HEK293 (cell line): ENCODE data around the gene GDF2.

Experiments
- MYNN ChIP-seq: fragments of 450-650 bp; formaldehyde crosslinking; IDR thresholded peaks from 2 replicates; pipeline ENCODE4 v1.5.1; 2016; ENCODE audit warnings: missing biosample characterization, missing genetic modification characterization, borderline replicate concordance
- SETDB1 ChIP-seq: IDR thresholded peaks from one replicate; pipeline ENCODE4 v1.6.1; 2017; ENCODE audit warnings: mild to moderate bottlenecking, low read length, moderate library complexity, mixed read lengths; ENCODE audit not compliant: insufficient read length
- ZBTB1 ChIP-seq: fragments of 450-650 bp; formaldehyde crosslinking; IDR thresholded peaks from 2 replicates; pipeline ENCODE4 v1.5.1; 2016; ENCODE audit warnings: missing biosample characterization, missing genetic modification characterization
- ZBTB17 ChIP-seq: fragments of 450-650 bp; formaldehyde crosslinking; IDR thresholded peaks from 2 replicates; pipeline ENCODE4 v1.5.1; 2016; ENCODE audit warnings: missing biosample characterization, missing genetic modification characterization
- ZNF10 ChIP-seq: fragments of 450-650 bp; formaldehyde crosslinking; IDR thresholded peaks from 2 replicates; pipeline ENCODE4 v1.5.1; 2017; ENCODE audit warnings: missing biosample characterization, missing genetic modification characterization
- ZNF274 ChIP-seq, 2 experiments: fragments of 200-500 bp in 1 of 2; fragments of 450-650 bp in 1 of 2; sonication (Bioruptor generic) in 1 of 2; formaldehyde crosslinking in 1 of 2; IDR thresholded peaks; 2 replicates each; pipeline versions ENCODE4 v1.5.1 to v1.6.1; 2014 to 2016; ENCODE audit warnings: borderline replicate concordance in 1 of 2, inconsistent platforms in 1 of 2, low read length in 1 of 2, missing biosample characterization in 1 of 2, missing genetic modification characterization in 1 of 2
- ZNF350 ChIP-seq: fragments of 450-650 bp; formaldehyde crosslinking; IDR thresholded peaks from 2 replicates; pipeline ENCODE4 v1.5.0; 2017; ENCODE audit warnings: missing biosample characterization, mild to moderate bottlenecking, missing genetic modification characterization
- ZNF501 ChIP-seq: fragments of 450-650 bp; formaldehyde crosslinking; IDR thresholded peaks from 2 replicates; pipeline ENCODE4 v1.5.1; 2016; ENCODE audit warnings: missing biosample characterization, missing genetic modification characterization
- ZNF585B ChIP-seq: fragments of 450-650 bp; formaldehyde crosslinking; IDR thresholded peaks from 2 replicates; pipeline ENCODE4 v1.5.1; 2016; ENCODE audit warnings: missing biosample characterization, missing genetic modification characterization
- ZNF792 ChIP-seq: fragments of 450-650 bp; formaldehyde crosslinking; IDR thresholded peaks from 2 replicates; pipeline ENCODE4 v1.5.1; 2016; ENCODE audit warnings: missing biosample characterization, missing genetic modification characterization
- TF ChIP-seq, protein P1 (sequence below): fragments of 450-650 bp; formaldehyde crosslinking; IDR thresholded peaks from 2 replicates; pipeline ENCODE4 v1.5.1; 2016; ENCODE audit warnings: missing biosample characterization, missing genetic modification characterization
- TF ChIP-seq, protein P2 (sequence below): fragments of 450-650 bp; formaldehyde crosslinking; IDR thresholded peaks from 2 replicates; pipeline ENCODE4 v1.5.0; 2017; ENCODE audit warnings: missing biosample characterization, missing genetic modification characterization, borderline replicate concordance

DNA sequence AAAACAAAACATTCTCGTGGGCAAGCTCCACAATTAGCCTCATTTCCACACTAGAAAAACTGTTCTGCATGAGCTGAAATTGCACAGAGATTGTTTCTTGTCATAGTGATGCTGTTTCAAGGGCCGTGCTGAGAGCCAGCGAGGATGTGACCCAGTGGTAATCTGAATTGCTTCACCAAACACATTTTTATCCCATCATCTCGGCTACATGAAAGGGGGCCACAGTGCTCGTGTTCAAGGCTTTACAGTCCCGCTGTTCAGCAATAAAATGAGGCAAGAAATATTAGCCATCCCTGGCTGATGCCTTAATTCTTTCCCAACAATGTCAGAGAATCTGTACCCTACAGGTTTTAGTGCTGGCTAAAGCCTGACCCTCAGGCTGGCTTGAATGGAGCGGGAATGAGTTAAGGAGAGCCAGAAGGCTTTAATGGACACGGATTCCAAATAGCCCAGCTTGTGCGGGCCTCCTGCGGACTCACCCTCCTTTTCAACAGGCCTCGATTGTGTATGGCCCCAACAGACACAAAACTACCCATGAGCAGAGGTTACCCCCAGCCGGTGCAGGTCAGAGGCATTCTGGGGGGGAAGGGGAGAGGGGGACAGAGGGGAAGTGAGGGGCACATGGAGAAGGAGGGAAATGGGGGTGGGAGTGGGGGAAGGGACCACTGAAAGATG is 24.3 kb upstream of the GDF2 start:
- TF ChIP-seq SETDB1 (no peak), ZNF350 (tag by site-specific recombination) (no peak), ZNF585B (no peak), ZBTB17 (tag by site-specific recombination) (no peak), ZNF10 (no peak), ZBTB1 (tag by site-specific recombination) (no peak), ZNF274 (IDR thresholded peaks at IDR 0.05; ENCODE audit: low read length) (no peak), ZNF274 (tag by site-specific recombination; IDR thresholded peaks at IDR 0.05; ENCODE audit: borderline replicate concordance) (no peak), ZNF501 (tag by site-specific recombination) (no peak), ZNF792 (tag by site-specific recombination) (no peak), MYNN (tag by site-specific recombination) (no peak)
- TF ChIP-seq, protein P1, sequence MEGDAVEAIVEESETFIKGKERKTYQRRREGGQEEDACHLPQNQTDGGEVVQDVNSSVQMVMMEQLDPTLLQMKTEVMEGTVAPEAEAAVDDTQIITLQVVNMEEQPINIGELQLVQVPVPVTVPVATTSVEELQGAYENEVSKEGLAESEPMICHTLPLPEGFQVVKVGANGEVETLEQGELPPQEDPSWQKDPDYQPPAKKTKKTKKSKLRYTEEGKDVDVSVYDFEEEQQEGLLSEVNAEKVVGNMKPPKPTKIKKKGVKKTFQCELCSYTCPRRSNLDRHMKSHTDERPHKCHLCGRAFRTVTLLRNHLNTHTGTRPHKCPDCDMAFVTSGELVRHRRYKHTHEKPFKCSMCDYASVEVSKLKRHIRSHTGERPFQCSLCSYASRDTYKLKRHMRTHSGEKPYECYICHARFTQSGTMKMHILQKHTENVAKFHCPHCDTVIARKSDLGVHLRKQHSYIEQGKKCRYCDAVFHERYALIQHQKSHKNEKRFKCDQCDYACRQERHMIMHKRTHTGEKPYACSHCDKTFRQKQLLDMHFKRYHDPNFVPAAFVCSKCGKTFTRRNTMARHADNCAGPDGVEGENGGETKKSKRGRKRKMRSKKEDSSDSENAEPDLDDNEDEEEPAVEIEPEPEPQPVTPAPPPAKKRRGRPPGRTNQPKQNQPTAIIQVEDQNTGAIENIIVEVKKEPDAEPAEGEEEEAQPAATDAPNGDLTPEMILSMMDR (tag by site-specific recombination), result no peak
- TF ChIP-seq, protein P2, sequence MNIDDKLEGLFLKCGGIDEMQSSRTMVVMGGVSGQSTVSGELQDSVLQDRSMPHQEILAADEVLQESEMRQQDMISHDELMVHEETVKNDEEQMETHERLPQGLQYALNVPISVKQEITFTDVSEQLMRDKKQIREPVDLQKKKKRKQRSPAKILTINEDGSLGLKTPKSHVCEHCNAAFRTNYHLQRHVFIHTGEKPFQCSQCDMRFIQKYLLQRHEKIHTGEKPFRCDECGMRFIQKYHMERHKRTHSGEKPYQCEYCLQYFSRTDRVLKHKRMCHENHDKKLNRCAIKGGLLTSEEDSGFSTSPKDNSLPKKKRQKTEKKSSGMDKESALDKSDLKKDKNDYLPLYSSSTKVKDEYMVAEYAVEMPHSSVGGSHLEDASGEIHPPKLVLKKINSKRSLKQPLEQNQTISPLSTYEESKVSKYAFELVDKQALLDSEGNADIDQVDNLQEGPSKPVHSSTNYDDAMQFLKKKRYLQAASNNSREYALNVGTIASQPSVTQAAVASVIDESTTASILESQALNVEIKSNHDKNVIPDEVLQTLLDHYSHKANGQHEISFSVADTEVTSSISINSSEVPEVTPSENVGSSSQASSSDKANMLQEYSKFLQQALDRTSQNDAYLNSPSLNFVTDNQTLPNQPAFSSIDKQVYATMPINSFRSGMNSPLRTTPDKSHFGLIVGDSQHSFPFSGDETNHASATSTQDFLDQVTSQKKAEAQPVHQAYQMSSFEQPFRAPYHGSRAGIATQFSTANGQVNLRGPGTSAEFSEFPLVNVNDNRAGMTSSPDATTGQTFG (tag by site-specific recombination), result no peak
